IMR-90 (cell line): ENCODE results near the gene TMPRSS11A.

Experiments
- MXI1 ChIP-seq: IDR thresholded peaks from 2 replicates; pipeline ENCODE4 v1.6.1; 2012; ENCODE audit warnings: low read depth, mild to moderate bottlenecking, low read length, moderate library complexity, borderline replicate concordance
- POLR2A ChIP-seq: IDR thresholded peaks from 2 replicates; pipeline ENCODE4 v1.6.1; 2012; ENCODE audit warnings: mild to moderate bottlenecking, low read depth, low read length
- RFX5 ChIP-seq: IDR thresholded peaks from 2 replicates; pipeline ENCODE4 v1.8.0; 2012; ENCODE audit warnings: low read depth, mild to moderate bottlenecking, low read length, moderate library complexity
- TF ChIP-seq, protein P1 (sequence below): conservative IDR thresholded peaks from 2 replicates; pipeline ENCODE4 v1.5.1; 2012; ENCODE audit warnings: mild to moderate bottlenecking, low read depth, low read length, improper control_type of control experiment

DNA sequence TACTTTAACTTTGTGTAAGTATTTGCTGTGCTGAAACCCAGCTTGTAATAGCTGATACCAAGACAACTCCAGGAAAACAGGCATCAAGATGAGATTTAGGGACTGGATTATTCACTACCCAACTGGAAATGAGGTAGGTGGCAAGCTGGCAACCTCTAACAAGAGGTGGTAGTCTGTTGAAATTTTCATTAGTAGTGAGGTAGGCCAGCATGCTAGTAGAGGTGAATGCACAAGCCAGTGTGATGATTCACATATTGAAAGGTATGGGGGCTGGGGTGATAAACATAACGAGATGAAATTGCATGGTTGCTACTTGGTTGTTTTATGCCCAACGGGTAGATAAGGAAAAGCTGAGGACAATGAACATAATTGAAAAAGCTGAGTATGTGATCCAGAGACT lies 71.0 kb downstream of the TMPRSS11A start:
- no peak for TF ChIP-seq MXI1
- TF ChIP-seq RFX5: no peak
- TF ChIP-seq POLR2A: no peak
- TF ChIP-seq, protein P1, sequence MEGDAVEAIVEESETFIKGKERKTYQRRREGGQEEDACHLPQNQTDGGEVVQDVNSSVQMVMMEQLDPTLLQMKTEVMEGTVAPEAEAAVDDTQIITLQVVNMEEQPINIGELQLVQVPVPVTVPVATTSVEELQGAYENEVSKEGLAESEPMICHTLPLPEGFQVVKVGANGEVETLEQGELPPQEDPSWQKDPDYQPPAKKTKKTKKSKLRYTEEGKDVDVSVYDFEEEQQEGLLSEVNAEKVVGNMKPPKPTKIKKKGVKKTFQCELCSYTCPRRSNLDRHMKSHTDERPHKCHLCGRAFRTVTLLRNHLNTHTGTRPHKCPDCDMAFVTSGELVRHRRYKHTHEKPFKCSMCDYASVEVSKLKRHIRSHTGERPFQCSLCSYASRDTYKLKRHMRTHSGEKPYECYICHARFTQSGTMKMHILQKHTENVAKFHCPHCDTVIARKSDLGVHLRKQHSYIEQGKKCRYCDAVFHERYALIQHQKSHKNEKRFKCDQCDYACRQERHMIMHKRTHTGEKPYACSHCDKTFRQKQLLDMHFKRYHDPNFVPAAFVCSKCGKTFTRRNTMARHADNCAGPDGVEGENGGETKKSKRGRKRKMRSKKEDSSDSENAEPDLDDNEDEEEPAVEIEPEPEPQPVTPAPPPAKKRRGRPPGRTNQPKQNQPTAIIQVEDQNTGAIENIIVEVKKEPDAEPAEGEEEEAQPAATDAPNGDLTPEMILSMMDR: no peak
